ENCODE measurements around the gene SCYL2.

Gene SCYL2

GRCh38 chr12:100368066-100368465, 101.1 kb downstream of the SCYL2 start:
- in situ Hi-C loops (cut with MboI; ENCODE audit: low sequenced_read_pairs) = no loop called here

- in situ Hi-C loops (cut with MboI; ENCODE audit: low sequenced_read_pairs) = no loop called here
Observed at GRCh38 chr12:100371146-100371545, 104.2 kb downstream of the SCYL2 start.

- in situ Hi-C loops (cut with MboI; ENCODE audit: low sequenced_read_pairs) = no loop called here
Observed at GRCh38 chr12:100372853-100373640, 106.1 kb downstream of the SCYL2 start.

- in situ Hi-C loops (cut with MboI; ENCODE audit: low sequenced_read_pairs) = no loop called here
Observed at GRCh38 chr12:100375038-100375735, 108.2 kb downstream of the SCYL2 start.

- in situ Hi-C loops (cut with MboI; ENCODE audit: low sequenced_read_pairs) = no loop called here
Observed at GRCh38 chr12:100376161-100376560, 109.2 kb downstream of the SCYL2 start.

- in situ Hi-C loops (cut with MboI; ENCODE audit: low sequenced_read_pairs) = no loop called here
Observed at GRCh38 chr12:100381379-100381778, 114.4 kb downstream of the SCYL2 start.

- in situ Hi-C loops (cut with MboI; ENCODE audit: low sequenced_read_pairs) = no loop called here
Observed at GRCh38 chr12:100382338-100382737, 115.4 kb downstream of the SCYL2 start.

GRCh38 chr12:100383586-100384558, 116.9 kb downstream of the SCYL2 start:
- in situ Hi-C loops (cut with MboI; ENCODE audit: low sequenced_read_pairs) = no loop called here

- in situ Hi-C loops (cut with MboI; ENCODE audit: low sequenced_read_pairs) = no loop called here
Observed at GRCh38 chr12:100384559-100384935, 117.6 kb downstream of the SCYL2 start.

- in situ Hi-C loops (cut with MboI; ENCODE audit: low sequenced_read_pairs) = no loop called here
Observed at GRCh38 chr12:100388382-100388781, 121.4 kb downstream of the SCYL2 start.
